Measurements from ENCODE around the gene ABCF3.

- TF ChIP-seq POLR2AphosphoS5 (IDR thresholded peaks at IDR 0.05; ENCODE audit: low read depth, low read length) (no peak), PAX5 (IDR thresholded peaks at IDR 0.05; ENCODE audit: insufficient read depth, low read length, severe bottlenecking) (no peak), POU2F2 (IDR thresholded peaks at IDR 0.05; ENCODE audit: low read depth, low read length) (no peak), POLR2A (IDR thresholded peaks at IDR 0.05; ENCODE audit: low read depth, low read length) (no peak), TAF1 (IDR thresholded peaks at IDR 0.05; ENCODE audit: low read depth, low read length) (no peak), SPI1 (IDR thresholded peaks at IDR 0.05; ENCODE audit: low read depth, low read length) (no peak)
These were observed 14.8 kb downstream of the ABCF3 start for GRCh38 chr3:184200825-184201224.

All from GM12891 (cell line).